Fibroblast of mammary gland (primary cell): ENCODE measurements around the gene FTCD.

Experiments
- DNase-seq: peaks from one replicate; pipeline ENCODE4 v3.0.0-alpha.2; 2010; ENCODE audit warnings: low read depth
- H3K4me3 ChIP-seq: 2 replicates; pipeline ENCODE4 v1.5.1; 2011; ENCODE audit warnings: low read depth, mild to moderate bottlenecking, low read length, moderate library complexity; ENCODE audit not compliant: control insufficient read depth
- TF ChIP-seq, protein P1 (sequence below): conservative IDR thresholded peaks from 2 replicates; pipeline ENCODE4 v1.5.1; 2011; ENCODE audit warnings: low read depth, low read length, inconsistent platforms; ENCODE audit not compliant: control insufficient read depth, insufficient read depth

Gene FTCD

DNA sequence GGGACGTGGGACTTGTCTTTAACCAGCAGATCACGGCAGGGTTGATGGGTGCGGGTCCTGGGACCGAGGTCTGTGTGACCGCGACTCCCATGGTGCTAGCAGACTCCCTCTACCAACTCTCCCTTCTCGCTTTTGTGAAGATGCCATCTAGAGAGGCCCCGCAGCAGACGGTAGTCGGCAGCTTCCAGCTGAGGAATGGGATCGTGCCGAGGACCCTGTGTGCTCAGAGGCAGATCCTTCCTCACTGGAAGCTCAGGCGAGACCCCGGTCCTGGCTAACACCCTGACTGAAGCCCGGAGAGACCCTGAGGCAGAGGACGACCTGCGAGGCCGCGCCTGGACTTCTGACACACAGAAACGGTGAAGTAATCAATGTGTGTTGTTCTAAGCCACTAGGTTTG, 41.4 kb upstream of the FTCD start:
- H3K4me3 ChIP-seq: no peak overlapping the region
- TF ChIP-seq, protein P1, sequence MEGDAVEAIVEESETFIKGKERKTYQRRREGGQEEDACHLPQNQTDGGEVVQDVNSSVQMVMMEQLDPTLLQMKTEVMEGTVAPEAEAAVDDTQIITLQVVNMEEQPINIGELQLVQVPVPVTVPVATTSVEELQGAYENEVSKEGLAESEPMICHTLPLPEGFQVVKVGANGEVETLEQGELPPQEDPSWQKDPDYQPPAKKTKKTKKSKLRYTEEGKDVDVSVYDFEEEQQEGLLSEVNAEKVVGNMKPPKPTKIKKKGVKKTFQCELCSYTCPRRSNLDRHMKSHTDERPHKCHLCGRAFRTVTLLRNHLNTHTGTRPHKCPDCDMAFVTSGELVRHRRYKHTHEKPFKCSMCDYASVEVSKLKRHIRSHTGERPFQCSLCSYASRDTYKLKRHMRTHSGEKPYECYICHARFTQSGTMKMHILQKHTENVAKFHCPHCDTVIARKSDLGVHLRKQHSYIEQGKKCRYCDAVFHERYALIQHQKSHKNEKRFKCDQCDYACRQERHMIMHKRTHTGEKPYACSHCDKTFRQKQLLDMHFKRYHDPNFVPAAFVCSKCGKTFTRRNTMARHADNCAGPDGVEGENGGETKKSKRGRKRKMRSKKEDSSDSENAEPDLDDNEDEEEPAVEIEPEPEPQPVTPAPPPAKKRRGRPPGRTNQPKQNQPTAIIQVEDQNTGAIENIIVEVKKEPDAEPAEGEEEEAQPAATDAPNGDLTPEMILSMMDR: no peak
- DNase-seq: no peak

DNA sequence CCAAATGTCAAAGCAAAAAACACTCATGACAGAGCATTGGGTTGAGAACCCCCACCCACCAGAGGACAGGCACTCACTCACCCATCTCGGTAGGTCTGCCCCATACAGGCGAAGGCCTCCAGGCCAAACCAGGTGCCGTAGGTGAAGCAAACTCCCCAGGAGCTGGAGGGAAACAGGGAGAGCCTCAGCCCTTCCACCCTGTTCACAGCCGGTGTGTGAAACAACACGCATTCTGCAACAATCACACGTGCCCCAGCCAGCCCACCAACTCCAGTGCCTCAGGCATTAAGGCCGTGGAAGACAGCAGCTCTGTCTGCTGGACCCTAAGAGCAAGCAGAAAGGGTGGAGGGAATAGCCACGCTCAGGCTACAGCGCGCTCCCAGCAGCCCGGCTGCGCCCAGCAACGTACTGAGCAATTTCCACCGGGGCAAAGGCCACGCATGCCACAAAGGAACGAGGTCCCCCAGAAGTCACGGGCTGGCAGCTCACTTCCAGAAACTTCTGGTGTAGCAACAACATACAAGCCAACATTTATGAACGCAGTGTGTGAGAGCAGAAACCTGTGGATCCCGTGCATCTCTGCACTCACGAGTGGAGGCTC, 40.3 kb upstream of the FTCD start:
- TF ChIP-seq, protein P1: no peak
- H3K4me3 ChIP-seq: no peak overlapping the region
- DNase-seq: no peak

DNA sequence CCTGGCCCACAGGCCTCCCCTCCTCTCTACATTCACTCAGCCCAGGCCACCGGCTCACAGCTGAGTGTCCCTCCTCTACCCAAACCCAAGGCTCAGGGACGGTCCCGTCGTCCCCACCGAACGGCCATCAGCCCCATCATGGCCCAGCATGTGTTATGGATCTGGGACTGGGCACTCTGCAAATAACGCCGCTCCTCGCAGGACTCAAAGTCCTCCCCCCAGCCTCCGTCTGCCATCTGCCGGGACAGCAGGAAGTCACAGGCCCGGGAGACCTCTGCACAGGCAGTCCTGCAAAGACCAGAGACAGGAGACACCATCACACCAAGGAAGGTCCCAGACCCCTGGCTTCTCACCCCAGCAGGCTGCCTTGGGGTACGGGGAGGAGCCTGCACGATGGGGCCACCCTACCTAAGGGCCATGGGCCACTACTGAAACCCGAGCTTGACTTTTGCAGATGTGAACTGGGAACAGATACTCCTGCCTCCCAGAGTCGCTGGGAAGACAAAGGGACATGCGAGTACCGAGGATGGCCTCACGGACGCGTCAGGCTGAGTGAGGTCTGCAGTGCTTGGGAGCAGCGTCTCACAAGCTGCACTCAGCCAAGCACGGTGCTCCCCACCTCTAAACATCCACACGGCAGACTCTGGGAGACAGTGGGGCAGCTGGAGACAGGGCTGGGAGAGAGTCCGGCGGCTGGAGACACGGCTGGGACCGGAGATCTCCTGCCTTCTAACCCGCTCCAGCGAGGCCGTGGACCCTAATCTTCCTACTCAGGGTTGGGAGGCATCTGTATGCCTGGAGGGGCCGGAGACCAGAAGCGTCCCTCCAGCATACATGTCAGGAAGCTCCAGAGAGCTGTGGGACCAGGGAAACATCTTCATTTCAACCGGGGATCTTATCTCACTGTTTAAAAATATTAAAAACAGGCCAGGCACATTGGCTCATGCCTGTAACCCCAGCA, 39.3 kb upstream of the FTCD start:
- TF ChIP-seq, protein P1: no peak
- H3K4me3 ChIP-seq: no peak overlapping the region
- DNase-seq: no peak

DNA sequence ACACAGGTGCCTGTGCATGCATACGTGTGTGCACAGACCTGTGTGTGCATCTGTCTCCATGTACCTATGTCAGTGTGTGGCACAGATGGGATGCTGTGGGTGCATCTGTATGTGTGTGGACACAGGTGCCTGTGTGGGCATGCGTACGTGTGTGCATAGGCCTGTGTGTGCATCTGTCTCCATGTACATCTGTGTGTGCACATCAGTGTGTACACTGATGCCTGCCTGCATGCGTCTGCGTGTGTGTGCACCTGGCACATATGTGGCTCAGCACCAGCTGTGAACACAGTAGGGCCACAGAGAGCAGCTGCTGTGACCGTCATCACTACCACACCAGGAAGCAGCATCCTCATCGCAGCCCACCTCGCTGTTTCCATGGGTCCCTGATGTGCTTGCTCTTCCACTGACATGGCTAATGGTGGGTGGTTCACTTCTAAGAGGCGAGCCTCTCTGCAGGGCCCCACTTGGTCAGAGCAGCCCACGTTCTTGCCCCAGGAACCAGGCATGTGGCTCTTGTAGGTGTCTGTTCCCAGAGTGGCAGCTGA, 38.5 kb upstream of the FTCD start:
- DNase-seq: no peak
- TF ChIP-seq, protein P1: no peak
- no peak overlapping the region for H3K4me3 ChIP-seq

DNA sequence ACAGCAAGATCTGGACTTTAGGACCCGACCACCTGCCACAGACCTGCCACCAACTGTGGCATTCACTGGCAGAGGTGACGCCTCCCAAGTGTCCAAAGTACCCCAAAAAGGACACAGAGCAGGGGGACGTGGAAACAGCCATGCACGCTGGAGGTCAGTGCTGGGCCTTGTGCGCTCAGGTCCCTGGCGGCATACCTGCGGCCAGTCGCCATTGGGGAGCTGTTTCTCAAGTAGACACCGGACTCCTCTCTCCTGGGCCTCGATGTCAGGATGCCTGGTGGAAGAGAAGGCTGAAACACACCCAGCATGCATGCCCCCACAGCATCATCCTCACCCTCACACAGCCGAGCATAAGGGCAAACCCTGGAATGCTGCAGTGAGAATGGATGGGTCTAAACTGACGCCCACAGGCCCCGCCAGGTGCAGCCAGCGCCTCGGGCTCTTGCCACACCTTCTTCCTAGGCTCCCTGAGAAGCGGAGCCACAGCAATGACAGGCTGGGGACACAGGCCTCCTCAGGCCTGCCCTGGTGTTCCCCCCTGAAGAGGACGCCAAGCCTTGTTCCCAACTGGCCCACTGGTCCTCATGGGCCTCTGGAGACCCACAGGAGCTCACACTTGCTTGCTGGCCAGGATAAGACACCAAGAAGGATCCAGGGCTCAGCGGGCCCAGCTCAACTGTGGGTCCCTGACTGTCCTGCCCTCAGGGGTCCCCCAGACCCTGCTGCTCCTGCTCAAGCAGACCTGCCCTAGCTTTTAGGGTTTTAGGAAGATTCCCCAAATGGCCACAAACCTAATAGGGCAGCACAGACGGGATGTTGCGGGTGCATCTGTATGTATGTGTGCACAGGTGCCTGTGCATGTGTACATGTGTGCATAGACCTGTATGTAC, 36.6 kb upstream of the FTCD start:
- TF ChIP-seq, protein P1: no peak
- no peak for DNase-seq
- no peak overlapping the region for H3K4me3 ChIP-seq

DNA sequence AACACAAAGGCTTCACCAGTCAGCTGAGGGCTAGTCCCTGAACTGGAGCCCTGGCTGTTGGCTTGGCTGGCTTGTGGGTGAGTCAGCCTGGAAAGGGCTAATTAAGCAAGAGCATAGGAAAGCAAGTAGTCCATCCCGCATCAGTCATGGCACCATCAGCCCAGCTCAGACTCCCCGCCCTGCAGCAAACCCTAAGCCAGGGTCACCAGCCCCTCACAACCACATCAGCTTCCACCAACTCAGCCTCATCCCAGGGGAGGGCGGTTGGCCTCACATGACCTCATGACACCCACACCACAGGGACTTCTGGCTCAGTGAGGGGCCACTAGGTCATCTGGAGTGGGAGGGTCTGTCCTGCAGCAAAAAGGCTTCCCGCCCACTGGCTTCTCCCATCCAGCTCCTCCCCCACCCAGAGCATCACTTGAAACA, 35.9 kb upstream of the FTCD start:
- H3K4me3 ChIP-seq: no peak overlapping the region
- TF ChIP-seq, protein P1: no peak
- DNase-seq: peak; percentile 90
